Activated CD8-positive, alpha-beta memory T cell treated with anti-CD3 and anti-CD28 coated beads, Interleukin-2, amount 50 U/mL, for 24 hours (primary cell): Measurements from ENCODE around the gene MYCL.

Experiments
- DNase-seq: peaks from one replicate; pipeline ENCODE4 v3.0.0-alpha.2; 2020; ENCODE audit errors: extremely low read depth

The MYCL gene, protein sequence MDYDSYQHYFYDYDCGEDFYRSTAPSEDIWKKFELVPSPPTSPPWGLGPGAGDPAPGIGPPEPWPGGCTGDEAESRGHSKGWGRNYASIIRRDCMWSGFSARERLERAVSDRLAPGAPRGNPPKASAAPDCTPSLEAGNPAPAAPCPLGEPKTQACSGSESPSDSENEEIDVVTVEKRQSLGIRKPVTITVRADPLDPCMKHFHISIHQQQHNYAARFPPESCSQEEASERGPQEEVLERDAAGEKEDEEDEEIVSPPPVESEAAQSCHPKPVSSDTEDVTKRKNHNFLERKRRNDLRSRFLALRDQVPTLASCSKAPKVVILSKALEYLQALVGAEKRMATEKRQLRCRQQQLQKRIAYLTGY

DNA sequence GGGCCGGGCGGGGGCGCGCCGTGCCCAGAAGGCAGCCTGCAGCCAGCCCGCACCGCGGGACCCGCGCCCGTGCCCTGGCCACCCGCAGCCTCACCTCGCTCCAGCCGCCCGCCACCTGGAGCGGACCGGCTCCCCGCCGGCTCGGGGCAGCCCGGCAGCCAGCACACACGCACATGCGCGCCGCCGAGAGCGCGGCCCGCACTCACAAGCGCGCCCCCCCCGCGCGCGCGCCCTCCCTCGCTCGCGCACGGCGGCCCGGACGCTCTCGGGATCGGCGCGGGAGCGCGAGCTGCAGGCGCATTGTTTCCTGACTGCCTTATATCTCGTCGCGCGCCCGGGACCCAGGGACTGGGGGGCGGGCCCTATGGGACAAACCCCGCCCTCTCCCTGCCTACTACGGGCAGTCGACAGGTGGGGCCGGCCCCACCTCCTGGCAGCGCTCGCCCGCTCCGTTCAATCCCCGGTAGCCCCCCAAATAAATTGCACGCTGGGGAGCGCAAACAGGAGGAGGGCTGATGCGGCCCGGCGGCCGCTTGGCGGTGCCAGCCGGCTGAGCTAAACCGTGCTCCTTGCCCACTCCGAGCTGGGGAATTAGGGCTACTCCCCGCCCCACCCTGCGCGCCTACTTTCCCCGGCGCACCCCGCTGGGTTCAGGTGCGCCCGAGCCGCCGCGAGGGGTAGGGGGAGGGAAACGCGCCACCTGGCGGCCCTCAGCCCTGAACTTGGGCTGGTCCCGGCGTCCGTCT lies at the start of gene MYCL:
TSS of gene MYCL (minus strand) at position 204 of the 746 bp plus-strand sequence. CDS start 483 bp downstream, outside the sequence.
- peak; percentile 21 for DNase-seq

DNA sequence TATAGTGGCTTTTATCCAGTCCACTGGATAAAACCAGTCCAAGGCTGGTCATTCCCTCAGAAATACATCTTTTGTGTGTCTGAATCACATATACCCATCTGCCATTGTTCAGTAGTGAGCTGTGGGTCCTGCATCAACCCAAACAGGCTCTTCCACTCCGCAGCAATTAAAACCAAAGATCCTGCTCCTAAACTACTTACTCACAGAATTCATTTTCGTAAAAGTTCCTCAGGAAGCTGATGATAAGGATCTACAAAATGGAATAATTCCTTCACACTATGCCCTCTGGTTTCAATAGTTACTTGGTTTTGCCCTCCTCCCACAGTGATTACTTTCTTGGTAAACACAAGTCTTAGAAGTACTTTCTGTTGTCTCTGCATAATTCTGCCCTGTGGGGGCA lies 48.2 kb upstream of the MYCL start:
- no peak for DNase-seq

DNA sequence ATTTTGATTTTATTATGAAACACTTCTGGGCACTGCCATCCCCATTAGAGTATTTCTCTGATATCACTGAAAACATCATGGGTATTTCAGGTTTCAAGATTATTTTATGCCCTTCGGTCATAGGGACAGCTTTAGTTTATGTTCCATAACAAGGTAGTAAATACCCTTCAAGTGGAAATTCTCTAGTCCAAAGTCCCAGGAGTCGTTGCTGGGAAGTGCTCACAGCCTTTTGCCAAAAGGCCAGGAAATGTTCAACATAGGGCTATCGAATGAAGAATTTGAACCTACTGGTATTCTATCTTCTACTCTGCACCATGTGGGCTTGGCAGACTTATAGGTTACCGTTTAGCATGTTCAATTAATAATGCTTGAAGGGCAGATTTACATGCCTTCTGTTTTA lies 45.5 kb upstream of the MYCL start:
- DNase-seq: no peak

DNA sequence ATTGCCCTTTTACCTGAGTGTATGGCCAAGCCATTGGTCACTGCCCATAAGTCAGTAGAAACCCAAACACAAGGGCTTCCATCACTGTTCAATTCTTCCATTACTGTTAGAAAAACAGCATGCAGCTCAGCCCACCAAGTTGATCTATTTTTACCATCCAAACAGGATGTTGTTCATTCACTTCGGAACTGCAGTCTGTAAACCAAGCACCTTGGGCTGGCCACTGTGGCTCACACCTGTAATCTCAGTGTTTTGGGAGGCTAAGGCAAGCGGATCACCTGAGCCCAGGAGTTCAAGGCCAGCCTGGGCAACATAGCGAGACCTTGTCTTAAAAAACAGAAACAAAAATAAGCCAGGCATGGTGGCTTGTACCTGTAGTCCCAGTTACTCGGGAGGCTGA lies 44.5 kb upstream of the MYCL start:
- no peak for DNase-seq

DNA sequence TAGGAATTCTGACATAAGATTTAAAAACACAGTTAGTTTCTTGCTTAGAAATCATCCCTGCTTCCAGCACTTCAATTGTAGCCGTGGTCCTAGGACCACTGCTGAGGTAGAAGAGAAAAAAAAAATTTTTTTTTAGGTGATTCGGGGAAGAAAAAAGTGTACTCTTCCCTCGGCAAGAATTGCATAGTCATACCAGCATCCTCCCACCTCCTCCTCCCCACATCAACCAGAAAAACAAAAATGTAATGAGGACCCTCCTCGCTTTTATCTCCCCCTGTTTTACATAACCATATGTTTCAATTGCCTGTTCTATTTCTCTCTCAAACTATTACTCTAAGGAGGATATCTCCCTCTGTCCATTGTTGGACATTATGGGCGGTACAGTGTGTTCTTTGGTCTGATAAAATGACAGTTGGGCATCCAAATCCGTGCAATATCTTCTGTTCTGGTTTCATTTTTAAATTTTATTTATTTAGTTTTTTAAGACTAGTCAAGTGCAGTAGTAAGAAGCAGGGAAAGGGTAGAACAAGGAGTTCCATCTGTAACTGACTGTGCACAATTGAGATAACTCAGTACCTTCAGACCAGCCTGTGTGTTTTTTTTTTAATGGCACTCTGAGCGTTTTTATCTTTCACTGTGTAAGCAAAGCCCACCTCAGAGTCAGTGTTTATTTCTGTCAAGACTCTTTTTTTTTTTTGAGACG lies 42.8 kb upstream of the MYCL start:
- no peak for DNase-seq

DNA sequence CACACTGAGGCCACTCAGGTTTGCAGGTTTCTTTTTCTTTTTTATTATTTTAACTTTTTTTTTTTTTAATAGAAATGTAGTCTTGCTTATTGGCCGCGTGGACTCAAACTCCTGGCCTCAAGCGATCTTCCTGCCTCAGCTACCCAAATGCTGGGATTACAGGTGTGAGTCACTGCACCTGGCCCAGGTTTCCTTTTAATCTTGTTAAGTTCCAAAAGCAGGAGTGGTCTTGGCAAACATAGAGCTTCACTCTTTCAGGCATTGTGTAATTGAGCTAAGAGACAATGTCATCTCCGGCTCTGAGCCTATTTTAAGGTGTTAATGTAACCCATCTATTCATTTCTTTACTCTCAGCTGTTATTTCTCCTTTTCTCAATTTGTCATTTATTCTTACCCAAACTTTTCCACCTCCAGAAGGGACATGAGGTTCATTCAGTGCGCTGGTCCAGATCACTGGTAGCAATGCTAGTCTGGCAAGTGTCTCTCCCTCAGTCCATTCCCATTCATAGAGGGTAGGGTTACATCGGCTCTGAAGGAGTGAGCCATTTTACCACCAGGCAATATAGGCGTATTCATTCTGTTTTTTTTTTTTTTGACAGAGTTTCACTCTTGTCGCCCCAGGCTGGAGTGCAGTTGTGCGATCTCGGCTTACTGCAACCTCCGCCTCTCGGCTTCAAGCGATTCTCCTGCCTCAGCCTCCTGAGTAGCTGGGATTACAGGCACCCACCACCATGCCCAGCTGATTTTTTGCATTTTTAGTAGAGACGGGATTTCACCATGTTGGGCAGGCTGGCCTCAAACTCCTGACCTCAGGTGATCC lies 42.0 kb upstream of the MYCL start:
- DNase-seq: no peak

DNA sequence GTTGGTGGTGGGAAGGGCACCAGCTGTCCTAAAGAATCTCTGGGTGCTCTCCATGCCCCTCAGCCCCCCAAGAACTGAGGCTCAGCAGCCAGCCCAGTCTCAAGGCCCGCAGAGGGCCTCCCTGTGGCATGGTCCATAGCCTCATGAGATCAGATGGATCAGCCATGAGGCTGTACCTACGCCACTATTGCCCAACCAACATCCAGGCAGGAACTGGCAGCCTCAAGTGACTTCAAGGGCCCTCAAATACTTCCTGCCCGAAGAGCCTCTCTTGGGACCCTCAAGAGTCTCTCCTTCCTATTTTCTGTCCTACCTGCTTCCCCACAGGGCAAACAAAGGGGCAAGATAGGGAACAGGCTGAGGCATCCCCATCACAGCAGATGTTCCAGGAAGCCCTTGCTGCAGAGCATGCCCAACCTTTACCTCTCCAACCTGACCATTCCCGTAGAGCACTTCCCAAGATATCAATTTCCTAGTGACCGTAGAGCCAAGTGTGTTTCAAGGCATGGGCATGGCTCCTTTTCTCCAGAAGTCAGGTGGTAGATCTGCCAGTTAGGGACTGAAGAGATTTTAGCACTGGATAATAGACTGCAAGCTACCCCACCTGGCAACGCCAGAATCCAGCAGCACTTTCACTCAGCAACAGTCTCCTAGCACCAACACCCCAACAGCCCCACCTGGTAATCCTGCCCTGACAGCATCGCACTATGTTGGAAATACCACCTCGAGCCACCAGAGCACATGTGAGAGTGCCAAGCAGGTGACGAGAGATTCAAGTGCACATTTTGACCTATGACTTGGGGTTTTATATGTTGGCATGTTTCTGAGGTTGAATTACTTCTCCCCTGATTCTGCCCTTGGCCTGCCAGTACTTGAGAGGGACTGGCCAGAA lies 39.5 kb upstream of the MYCL start:
- no peak for DNase-seq

DNA sequence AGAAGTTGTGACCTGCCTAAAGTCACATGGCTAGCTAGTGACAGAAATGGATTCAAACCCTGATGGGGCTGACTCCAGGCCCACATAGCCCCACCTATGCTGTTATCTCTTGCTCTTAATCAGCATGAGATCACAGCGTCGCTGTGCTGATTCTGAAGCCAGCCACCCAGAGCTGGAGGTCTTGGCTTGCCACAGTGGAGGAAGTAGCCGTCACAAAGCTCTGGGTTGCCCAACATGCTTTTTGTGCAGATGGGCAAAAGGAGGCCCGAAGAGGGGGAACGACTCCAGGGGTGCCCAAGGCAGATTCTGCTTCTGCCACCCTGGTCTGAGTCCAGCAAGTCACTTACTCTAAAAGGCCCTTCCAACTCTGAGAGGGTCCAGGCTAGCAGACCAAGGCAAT lies 38.5 kb upstream of the MYCL start:
- no peak for DNase-seq

DNA sequence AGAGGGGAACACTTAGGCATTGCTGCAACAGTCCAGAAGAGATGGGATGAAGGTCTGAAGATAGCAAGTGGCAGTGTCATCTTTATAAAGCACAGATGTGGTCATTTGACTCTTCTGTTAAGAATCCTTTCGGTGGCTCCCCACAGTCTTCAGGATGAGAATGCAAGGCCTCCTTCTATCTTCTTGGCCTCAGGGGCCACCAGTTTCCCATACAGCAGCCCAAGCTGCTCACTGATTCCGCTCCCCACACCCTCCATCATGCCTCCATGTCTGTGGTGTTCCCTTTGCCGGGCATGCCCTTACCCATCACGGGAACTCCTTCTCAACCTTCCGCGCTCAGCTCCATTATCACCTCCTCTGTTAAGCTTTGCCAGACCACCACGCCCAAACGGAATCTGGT lies 37.1 kb upstream of the MYCL start:
- DNase-seq: no peak

DNA sequence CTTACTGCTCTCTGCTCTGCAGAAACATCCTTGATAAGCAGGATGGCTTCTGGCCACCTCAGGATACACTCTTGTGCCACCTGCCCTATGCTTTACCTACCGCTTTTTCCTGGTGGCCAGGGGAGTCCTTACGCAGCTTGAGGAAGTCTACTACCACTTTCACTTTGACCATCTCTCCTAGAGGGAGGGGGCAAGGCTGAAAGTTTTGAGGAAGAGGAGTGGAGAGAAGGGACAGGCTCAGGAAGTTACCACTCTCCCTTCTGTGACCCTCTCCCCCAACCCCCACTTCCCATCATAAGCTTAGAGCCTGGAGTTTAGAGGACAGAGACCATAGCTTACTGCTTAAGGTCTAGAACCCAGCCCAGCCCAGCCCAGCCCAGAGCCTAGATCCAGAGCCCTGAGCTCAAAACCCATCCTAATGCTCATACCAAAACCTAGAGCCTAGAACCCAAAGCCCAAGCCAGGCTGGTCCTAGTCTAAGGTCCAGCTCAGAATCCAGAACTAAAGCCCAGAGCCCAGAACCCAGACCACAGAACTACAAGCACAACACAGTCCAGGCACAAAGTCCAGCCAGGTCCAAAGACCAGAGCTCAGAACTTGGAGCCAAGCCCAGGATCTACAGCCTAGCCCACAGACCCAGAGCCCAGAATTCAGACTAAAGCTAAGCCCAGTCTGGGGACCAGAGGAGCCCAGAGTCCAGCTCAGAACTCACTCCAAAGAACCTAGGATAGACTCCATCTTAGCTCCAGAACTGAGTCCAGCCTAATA lies 35.2 kb upstream of the MYCL start:
- no peak for DNase-seq

DNA sequence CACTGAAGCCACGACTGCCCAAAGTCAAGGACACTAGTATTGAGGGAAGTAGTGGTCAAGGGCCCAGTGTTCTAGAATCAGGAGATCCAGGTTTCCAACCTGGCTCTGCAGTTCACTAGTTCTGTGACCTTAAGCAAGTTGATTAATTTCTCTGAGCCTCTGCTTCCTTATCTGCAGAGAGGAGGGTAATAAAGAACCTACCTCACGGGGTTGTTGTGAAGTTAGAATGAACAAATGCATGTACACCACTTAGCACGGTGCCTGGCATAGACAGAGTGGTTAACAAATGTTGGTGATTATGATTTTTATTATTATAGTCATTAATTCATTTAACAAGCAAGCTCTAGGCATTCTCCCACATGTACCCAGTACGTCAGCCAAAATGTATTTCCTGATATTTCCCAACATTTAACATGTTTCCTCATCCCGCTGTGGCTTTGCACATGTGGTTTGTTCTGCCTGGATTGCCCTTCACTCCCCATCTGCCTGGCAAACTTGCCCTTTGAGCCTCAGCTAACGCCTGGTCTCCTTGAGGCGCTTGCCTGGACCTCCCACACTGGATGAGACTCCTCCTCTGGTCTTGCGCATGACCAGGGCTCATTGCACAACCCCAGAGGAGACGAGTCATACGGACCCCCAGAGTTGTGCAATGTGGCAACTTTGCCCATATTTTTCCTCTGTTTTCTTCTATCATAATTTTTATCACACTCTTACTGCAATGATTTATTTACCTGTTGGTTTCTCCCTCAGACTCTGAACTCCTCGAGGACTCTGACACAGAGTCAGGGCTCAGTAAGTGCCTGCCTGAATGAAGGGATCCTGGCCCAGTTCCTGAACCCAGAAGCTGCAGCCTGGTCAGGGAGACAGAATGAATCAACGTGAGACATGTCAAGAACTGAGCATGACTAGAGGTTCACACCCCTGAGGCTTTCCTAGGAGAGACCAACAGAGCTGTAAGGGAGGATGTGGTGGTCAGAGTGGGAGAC lies 32.5 kb upstream of the MYCL start:
- no peak for DNase-seq

DNA sequence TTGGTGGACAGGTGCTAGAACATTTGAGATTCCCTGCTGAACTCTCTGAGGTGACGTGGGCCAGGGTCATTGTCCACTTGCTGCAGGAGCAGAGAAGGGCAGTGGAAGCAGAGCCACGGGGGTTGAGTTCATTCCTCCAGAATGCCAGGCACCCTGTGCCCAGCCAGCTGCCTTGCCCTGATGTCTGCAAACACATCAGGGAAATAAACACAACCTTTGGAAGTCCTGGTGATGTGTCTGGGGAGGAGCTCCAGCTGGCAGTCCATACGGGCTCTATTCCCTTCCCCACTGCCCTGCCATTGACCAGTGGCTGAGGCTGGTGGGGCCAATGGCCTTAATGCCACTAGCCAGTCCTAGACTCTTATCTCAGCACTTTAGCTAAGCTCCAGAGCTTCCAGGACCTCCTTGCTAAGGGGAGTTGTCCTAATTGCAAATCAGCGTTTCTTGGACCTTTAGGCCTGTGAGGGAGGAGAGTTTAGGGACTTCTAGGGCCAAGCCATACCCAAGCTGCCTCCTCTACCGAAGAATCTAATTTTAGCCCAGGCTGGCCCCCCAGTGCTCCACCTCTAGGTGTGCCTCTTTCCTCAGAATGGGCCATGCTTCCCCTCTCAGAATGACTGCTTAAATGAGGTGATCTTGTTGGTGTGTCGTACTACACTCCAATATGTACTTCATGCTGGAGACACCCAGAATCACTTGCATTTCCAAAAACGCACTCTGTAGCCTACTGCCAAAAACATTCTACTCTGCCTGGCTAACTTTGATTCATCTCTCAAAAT lies 27.3 kb upstream of the MYCL start:
- DNase-seq: no peak

DNA sequence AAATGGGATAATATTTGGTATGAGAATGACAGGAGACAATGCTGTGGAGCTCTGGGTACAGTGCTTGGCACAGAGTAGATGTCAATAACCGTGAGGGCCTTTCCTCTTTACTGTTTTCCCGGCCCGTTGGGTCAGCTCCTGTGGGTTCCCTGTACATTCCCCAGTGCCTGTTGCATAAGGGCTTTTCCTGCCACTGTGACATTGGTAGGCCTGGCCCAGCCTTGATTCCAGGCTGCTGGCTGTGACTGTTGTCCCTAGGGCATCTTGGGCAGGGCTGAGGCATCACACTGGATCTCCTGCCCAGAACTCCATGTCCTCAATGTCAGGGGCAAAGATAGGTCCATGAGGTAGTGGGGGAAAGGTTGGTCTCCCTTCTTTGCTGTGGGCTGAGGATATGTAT lies 25.8 kb upstream of the MYCL start:
- no peak for DNase-seq

DNA sequence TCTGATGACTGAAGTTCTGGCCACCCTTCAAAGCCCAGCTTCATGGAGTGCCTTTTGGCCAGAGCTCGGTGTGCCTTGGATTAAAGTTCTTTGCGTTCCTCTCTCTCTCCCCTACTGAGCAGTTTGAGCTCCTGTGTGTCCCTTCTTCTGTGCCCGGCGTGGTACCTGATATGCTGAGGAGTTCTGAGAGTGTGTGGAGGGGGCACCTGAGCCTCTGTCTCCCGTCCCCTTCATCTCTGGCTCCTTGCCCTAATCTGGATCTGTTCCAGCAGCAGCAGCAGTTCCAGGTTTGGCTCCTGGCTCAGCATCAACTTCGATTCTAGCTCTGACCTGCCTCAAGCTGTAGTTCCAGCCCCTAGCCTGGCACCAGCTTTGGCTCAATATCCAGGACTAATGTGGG lies 25.1 kb upstream of the MYCL start:
- DNase-seq: no peak

DNA sequence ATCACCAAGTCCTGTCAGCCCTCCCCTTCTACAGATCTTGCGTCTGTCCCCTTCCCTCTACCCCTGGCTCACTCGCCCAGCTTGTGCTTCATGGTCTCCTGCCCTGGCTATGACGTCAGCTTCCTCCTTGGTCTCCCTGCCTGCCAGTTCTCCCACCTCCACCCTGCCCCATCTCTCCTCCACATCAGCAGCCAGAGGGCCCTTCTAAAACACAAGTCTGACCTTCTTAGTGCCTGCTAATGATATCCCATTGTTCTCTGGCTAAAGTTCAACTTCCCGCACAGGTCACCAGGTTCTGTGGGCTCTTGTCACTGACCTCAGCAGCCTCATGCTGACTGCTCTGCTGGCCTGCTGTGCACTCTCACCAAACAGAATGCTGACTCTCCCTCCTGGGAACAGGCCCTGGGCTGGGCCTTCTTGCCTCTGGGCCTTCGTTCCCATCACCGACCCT lies 24.7 kb upstream of the MYCL start:
- DNase-seq: no peak

DNA sequence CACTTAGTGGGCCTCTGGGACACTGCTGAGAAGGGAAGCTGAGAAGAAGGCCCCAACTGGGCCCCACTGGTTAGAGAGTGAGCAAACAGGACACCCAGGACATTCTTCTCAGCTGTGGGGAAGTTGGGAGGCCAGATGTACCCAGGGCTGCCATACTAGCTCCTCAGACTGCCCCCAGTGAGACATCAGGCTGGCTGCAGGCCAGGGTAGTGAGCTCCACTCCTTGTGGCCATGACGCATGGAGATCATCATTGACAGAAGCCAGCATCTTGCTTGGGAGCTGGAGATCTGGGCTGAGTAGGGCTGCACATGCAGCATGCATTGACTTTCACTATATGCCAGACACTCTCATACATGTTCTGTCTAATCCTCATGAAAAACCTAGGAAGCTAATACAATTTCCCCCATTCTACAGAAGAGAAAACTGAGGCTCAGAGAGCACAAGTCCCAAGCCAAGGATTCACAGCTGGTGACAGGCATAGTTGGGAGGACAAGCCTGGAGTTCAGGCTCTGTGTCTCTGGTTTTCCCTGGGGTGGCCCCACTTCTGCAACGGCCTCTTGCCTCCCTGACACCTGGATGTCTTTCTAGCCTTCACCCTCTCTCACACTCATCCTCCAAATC lies 24.1 kb upstream of the MYCL start:
- no peak for DNase-seq

DNA sequence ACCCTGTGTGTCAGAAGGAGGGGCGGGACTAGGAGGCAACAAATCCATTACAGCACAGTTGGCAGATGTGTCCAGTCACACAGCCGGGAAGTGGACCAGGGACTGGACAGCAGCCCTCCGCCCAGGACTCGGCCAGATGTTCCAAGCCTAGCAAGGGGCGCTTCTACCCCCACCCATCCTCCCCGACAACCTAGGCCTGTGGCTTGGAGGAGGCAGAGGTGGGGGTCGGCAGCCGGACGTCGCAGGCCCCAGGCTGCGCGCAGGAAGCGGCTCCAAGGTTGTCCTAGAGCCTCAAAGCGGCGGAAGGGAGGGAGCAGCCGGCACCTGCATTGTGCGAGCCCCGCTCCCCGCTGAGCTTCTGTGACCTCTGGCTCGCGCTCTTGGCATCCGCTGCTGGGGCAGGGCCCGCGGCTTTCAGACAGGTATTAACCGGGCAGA lies 20.6 kb upstream of the MYCL start:
- DNase-seq: no peak
